SK-N-SH treated with all-trans-retinoic acid at 6 μM for 48 hours (cell line): Measurements from ENCODE around the gene A1CF.

Experiments
- BACH2 ChIP-seq: fragments of 250-450 bp; sonication (Bioruptor Pico); IDR thresholded peaks from 2 replicates; pipeline ENCODE4 v1.9.0; 2021; ENCODE audit warnings: mild to moderate bottlenecking, borderline replicate concordance
- CSRNP3 ChIP-seq: fragments of 250-450 bp; sonication (Bioruptor Pico); IDR thresholded peaks from 2 replicates; pipeline ENCODE4 v1.5.1; 2021; ENCODE audit warnings: mild to moderate bottlenecking, moderate library complexity
- GLIS3 ChIP-seq: fragments of 250-450 bp; sonication (Bioruptor Pico); IDR thresholded peaks from 2 replicates; pipeline ENCODE4 v1.5.0; 2020; ENCODE audit warnings: mild to moderate bottlenecking, moderate library complexity
- OSR1 ChIP-seq: fragments of 250-450 bp; sonication (Bioruptor Pico); IDR thresholded peaks from 2 replicates; pipeline ENCODE4 v1.8.0; 2022; ENCODE audit warnings: moderate library complexity, mild to moderate bottlenecking, inconsistent platforms
- PATZ1 ChIP-seq: fragments of 250-450 bp; sonication (Bioruptor Pico); IDR thresholded peaks from 2 replicates; pipeline ENCODE4 v1.8.0; 2020; ENCODE audit warnings: mild to moderate bottlenecking, moderate library complexity, borderline replicate concordance
- RARB ChIP-seq: fragments of 250-450 bp; sonication (Bioruptor Pico); IDR thresholded peaks from 2 replicates; pipeline ENCODE4 v1.8.0; 2021; ENCODE audit warnings: mild to moderate bottlenecking, moderate library complexity
- TCF4 ChIP-seq: fragments of 250-450 bp; sonication (Bioruptor Pico); IDR thresholded peaks from 2 replicates; pipeline ENCODE4 v1.8.0; 2021; ENCODE audit warnings: mild to moderate bottlenecking, moderate library complexity, borderline replicate concordance
- TOX ChIP-seq: fragments of 250-450 bp; sonication (Bioruptor Pico); IDR thresholded peaks from 2 replicates; pipeline ENCODE4 v1.8.0; 2021; ENCODE audit warnings: mild to moderate bottlenecking, moderate library complexity, borderline replicate concordance
- TSHZ2 ChIP-seq: fragments of 250-450 bp; sonication (Bioruptor Pico); IDR thresholded peaks from 2 replicates; pipeline ENCODE4 v1.5.0; 2020; ENCODE audit warnings: mild to moderate bottlenecking, moderate library complexity
- ZNF70 ChIP-seq: fragments of 450-650 bp; formaldehyde crosslinking; IDR thresholded peaks from 2 replicates; pipeline ENCODE4 v1.5.0; 2020; ENCODE audit warnings: mild to moderate bottlenecking, moderate library complexity

- TF ChIP-seq BACH2 (CRISPR knock-in tag) (no peak), OSR1 (CRISPR knock-in tag) (no peak), PATZ1 (CRISPR knock-in tag) (no peak), RARB (CRISPR knock-in tag) (no peak), TSHZ2 (no peak), ZNF70 (CRISPR knock-in tag) (no peak), TOX (CRISPR knock-in tag) (no peak), GLIS3 (CRISPR knock-in tag) (no peak), TCF4 (CRISPR knock-in tag) (no peak), CSRNP3 (CRISPR knock-in tag) (no peak)
Measured at GRCh38 chr10:50846753-50847152, 38.7 kb downstream of the A1CF start.
